K562 (cell line): ENCODE results near the gene SLCO6A1. TPM values are rescaled to one million over a fixed set of nuclear protein-coding genes. Genes with fewer than 3 reads are reported as not detected.
"Not testable (repeated sequence)": the region's sequence is repeated elsewhere in the genome, so short reads cannot be mapped to it uniquely, and the experiment has no call there.

Experiments used
- ATAC-seq: fragments of 200-7000 bp; cut with Tn5 transposase; 3 replicates; pipeline ENCODE4 v1.9.1; 2020; ENCODE audit warnings: moderate library complexity
- BruUV-seq: library from RNA; stranded (reverse); fragments of 400-500 nt; replicated peaks from 2 replicates; lab custom pipeline; 2021; lab: Mats Ljungman, UMichigan
- CTCF ChIA-PET: fragments of 300-600 bp; formaldehyde crosslinking; extraction: SDS; loops from one replicate; lab custom pipeline; 2021; ENCODE audit warnings: low intra/inter-chr PET ratio; lab: Yijun Ruan, JAX
- POLR2A ChIA-PET: fragments of 300-600, 350-650 bp; sonication (Branson Sonifier 250); formaldehyde crosslinking; extraction: SDS; loops from one replicate; lab custom pipeline; 2021; ENCODE audit warnings: antibody characterized with exemption, inconsistent platforms; lab: Yijun Ruan, JAX
- DNase-seq, 4 experiments: peaks; one replicate each; pipeline versions ENCODE4 v3.0.0 to v3.0.0-alpha.2; 2011 to 2018; ENCODE audit warnings: low spot score in 3 of 4, mixed read lengths in 3 of 4; ENCODE audit errors: extremely low read depth in 1 of 4
- FAIRE-seq: peaks from 2 replicates; lab custom pipeline; 2011; peaks lifted over from hg19 to GRCh38; lab: Jason Lieb, UNC
- H2AFZ ChIP-seq: 2 replicates; pipeline ENCODE4 v1.6.0; 2011; ENCODE audit warnings: low read depth, low read length, control low read depth, inconsistent platforms
- H3K27ac ChIP-seq: fragments of 200-600 bp; 3 replicates; pipeline ENCODE4 v1.8.0; 2011; ENCODE audit warnings: low read depth, mild to moderate bottlenecking, control low read depth, inconsistent platforms, low read length, moderate library complexity, mixed read lengths; ENCODE audit errors: extremely low read depth
- H3K27me3 ChIP-seq, 2 experiments: fragments of 300-600 bp in 1 of 2; 2 replicates in 1 of 2; 3 replicates in 1 of 2; pipeline versions ENCODE4 v1.6.0 to v1.8.0; 2011; ENCODE audit warnings: inconsistent platforms in 2 of 2, low read length in 2 of 2, mild to moderate bottlenecking in 1 of 2, mixed read lengths in 1 of 2, moderate library complexity in 1 of 2; ENCODE audit not compliant: control insufficient read depth in 2 of 2, insufficient read depth in 2 of 2
- H3K36me3 ChIP-seq: fragments of 300-600 bp; 3 replicates; pipeline ENCODE4 v1.8.0; 2011; ENCODE audit warnings: mild to moderate bottlenecking, low read length, inconsistent platforms; ENCODE audit not compliant: control insufficient read depth, insufficient read depth
- H3K4me1 ChIP-seq, 2 experiments: fragments of 200-600 bp in 1 of 2; replicated peaks in 1 of 2; 2 replicates in 1 of 2; 3 replicates in 1 of 2; pipeline versions ENCODE4 v1.5.1 to v1.8.0; 2011; ENCODE audit warnings: inconsistent platforms in 2 of 2, low read length in 2 of 2, mild to moderate bottlenecking in 1 of 2, mixed read lengths in 1 of 2, moderate library complexity in 1 of 2; ENCODE audit not compliant: control insufficient read depth in 2 of 2, insufficient read depth in 2 of 2
- H3K4me2 ChIP-seq: 2 replicates; pipeline ENCODE4 v1.6.1; 2011; ENCODE audit warnings: low read length, control low read depth, inconsistent platforms, mixed read lengths; ENCODE audit not compliant: insufficient read depth
- H3K4me3 ChIP-seq: fragments of 200-600 bp; sonication (generic), shearing (Covaris generic); 2 replicates; pipeline ENCODE4 v1.5.1; 2016; ENCODE audit warnings: control low read depth, inconsistent platforms
- H3K79me2 ChIP-seq: fragments of 200-600 bp; 3 replicates; pipeline ENCODE4 v1.8.0; 2011; ENCODE audit warnings: low read length, inconsistent platforms; ENCODE audit not compliant: control insufficient read depth, insufficient read depth
- H3K9ac ChIP-seq, 2 experiments: 2 replicates each; pipeline versions ENCODE4 v1.6.0 to v1.6.1; 2011; ENCODE audit warnings: low read depth in 2 of 2, low read length in 2 of 2, control low read depth in 1 of 2, inconsistent platforms in 1 of 2, mild to moderate bottlenecking in 1 of 2, mixed read lengths in 1 of 2; ENCODE audit not compliant: insufficient read depth in 1 of 2
- H3K9me1 ChIP-seq: one replicate; pipeline ENCODE4 v1.6.0; 2011; ENCODE audit warnings: inconsistent platforms, mild to moderate bottlenecking, low read length, moderate library complexity; ENCODE audit not compliant: control insufficient read depth, insufficient read depth
- H3K9me3 ChIP-seq: replicated peaks from 2 replicates; pipeline ENCODE4 v1.5.1; 2011; ENCODE audit warnings: low read depth, low read length, inconsistent platforms; ENCODE audit not compliant: control insufficient read depth, insufficient read depth
- H4K20me1 ChIP-seq: replicated peaks from 2 replicates; pipeline ENCODE4 v1.6.1; 2011; ENCODE audit warnings: low read length, inconsistent platforms, mixed read lengths; ENCODE audit not compliant: control insufficient read depth, insufficient read depth
- ILK ChIP-seq: fragments of 450-650 bp; IDR thresholded peaks from 2 replicates; pipeline ENCODE4 v1.6.1; 2016; ENCODE audit warnings: missing genetic modification characterization, low read depth, mild to moderate bottlenecking, missing compliant biosample characterization, moderate library complexity, borderline replicate concordance
- IRF2 ChIP-seq: sonication (generic); formaldehyde crosslinking; IDR thresholded peaks from 2 replicates; pipeline ENCODE4 v1.8.1; 2022; ENCODE audit warnings: mild to moderate bottlenecking, missing genetic modification reagents
- KLF16 ChIP-seq: IDR thresholded peaks from 2 replicates; pipeline ENCODE4 v1.6.1; 2016; ENCODE audit warnings: antibody characterized with exemption
- MAFF ChIP-seq: IDR thresholded peaks from 2 replicates; pipeline ENCODE4 v1.6.1; 2012; ENCODE audit warnings: low read length, improper control_type of control experiment
- SMAD4 ChIP-seq: fragments of 250-450 bp; sonication (Bioruptor Pico); conservative IDR thresholded peaks from 2 replicates; pipeline ENCODE4 v1.8.0; 2021; ENCODE audit warnings: inconsistent platforms, mild to moderate bottlenecking, moderate library complexity
- TEAD4 ChIP-seq, 2 experiments: sonication (generic) in 1 of 2; formaldehyde crosslinking in 1 of 2; IDR thresholded peaks; 2 replicates each; pipeline versions ENCODE4 v1.6.1 to v1.8.0; 2012 to 2022; ENCODE audit warnings: borderline replicate concordance in 1 of 2, inconsistent platforms in 1 of 2, low read length in 1 of 2, mild to moderate bottlenecking in 1 of 2, missing genetic modification reagents in 1 of 2
- ZNF212 ChIP-seq: fragments of 450-650 bp; formaldehyde crosslinking; IDR thresholded peaks from 2 replicates; pipeline ENCODE4 v1.4.0; 2020; ENCODE audit warnings: mild to moderate bottlenecking
- WGBS: fragments of 100-300 bp; shearing (Covaris generic); methylation state at CpG from one replicate; pipeline ENCODE4 v1.1.6; 2016; ENCODE audit warnings: low coverage, mixed read lengths; ENCODE audit not compliant: insufficient coverage; ENCODE audit errors: missing lambda C conversion rate; 5-methylcytosine and 5-hydroxymethylcytosine counted together
- in situ Hi-C: fragments of 300-500 bp; cut with MboI; formaldehyde crosslinking; loops from 4 replicates; pipeline ENCODE4 v1.15.0; 2018; ENCODE audit warnings: inconsistent platforms, mixed read lengths
- intact Hi-C: fragments of 100-400 bp; cut with micrococcal nuclease; formaldehyde crosslinking; loops from 2 replicates; pipeline ENCODE4 v1.14.2; 2022
- polyA plus RNA-seq, 8 experiments: library from polyadenylated mRNA; depleted of rRNA in 4 of 8; stranded (reverse) in 5 of 8; unstranded in 3 of 8; fragments of >200 nt; fragmentation: Nextera tagmentation in 2 of 8; fragmentation: Illumina TruSeq in 1 of 8; extraction: Ambion mirVana in 2 of 8; extraction: Trizol in 1 of 8; gene quantifications; 2 replicates each; pipeline versions ENCODE4 v1.2.1 to v1.2.3, GENCODE V29; 2011 to 2014; ENCODE audit warnings: inconsistent platforms in 1 of 8, missing spikeins in 1 of 8
- total RNA-seq, 7 experiments: library from RNA; depleted of rRNA in 6 of 7; stranded (reverse); fragments of >200 nt in 6 of 7; fragmentation: Illumina TruSeq in 2 of 7; extraction: Trizol in 2 of 7; gene quantifications; 2 replicates each; pipeline versions ENCODE4 v1.2.1 to v1.2.3, GENCODE V29; 2011 to 2021; ENCODE audit warnings: low replicate concordance in 1 of 7
- TF ChIP-seq, protein P1 (sequence below): IDR thresholded peaks from 2 replicates; pipeline ENCODE4 v1.6.1; 2011; ENCODE audit warnings: borderline replicate concordance, low read depth, mild to moderate bottlenecking, moderate library complexity, low read length; ENCODE audit not compliant: insufficient read depth, poor library complexity, severe bottlenecking
- TF ChIP-seq, protein P2 (sequence below): fragments of 250-450 bp; sonication (Bioruptor Pico); IDR thresholded peaks from 2 replicates; pipeline ENCODE4 v1.4.0; 2020

The SLCO6A1 gene
- total and polyA plus RNA-seq, 9 of the 15 experiments (the other 6 are each of a cell fraction or from before 2014, with no cell fraction given), result 0.04 to 0.20 (median 0.11) TPM; not detected in 6

DNA sequence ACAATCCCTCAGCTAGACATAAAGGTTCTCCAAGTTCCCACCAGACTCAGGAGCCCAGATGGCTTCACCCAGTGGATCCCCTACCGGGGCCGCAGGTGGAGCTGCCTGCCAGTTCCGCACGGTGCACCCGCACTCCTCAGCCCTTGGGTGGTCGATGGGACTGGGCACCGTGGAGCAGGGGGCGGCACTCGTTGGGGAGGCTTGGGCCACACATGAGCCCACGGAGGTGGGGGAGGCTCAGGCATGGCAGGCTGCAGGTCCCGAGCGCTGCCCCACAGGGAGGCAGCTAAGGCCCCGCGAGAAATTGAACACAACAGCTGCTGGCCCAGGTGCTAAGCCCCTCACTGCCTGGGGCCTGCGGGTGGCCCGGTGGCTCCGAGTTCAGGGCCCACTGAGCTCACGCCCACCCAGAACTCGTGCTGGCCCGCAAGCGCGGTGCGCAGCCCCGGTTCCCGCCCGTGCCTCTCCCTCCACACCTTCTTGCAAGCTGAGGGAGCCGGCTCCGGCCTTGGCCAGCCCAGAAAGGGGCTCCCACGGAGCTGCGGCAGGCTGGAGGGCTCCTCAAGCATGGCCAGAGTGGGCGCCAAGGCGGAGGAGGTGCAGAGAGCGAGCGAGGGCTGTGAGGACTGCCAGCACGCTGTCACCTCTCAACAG is 7.4 kb downstream of the SLCO6A1 start:
- intact Hi-C loops, H3K79me2 ChIP-seq, H3K27me3 ChIP-seq, ATAC-seq, H2AFZ ChIP-seq, H3K9ac ChIP-seq, H3K9me3 ChIP-seq, in situ Hi-C loops, H3K4me3 ChIP-seq, H3K36me3 ChIP-seq, CTCF ChIA-PET, H3K4me2 ChIP-seq, FAIRE-seq, BruUV-seq, H3K27ac ChIP-seq, H4K20me1 ChIP-seq, DNase-seq, H3K4me1 ChIP-seq, POLR2A ChIA-PET, H3K9me1 ChIP-seq: not testable (repeated sequence)
- WGBS, result 2% methylated on average over 18 of the region's 35 CpGs

DNA sequence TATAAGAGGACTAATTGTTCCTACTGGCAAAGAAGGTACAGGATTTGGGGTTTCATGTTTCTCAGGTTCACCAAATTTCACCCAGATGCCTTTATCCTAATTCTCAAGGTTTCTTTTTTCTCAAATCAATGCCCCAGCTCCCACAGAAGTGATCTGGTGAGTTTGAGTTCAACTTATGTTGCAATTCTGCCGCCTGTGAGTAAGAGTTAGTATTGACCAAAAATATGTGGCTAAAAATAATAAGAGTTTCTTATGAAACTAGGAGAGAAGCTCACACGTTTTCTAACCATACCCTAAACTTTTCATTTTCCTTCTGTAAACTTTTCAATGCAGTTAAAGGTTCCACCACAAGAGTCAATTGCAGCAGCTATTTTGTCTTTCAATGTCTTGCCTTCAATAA is 15.1 kb downstream of the SLCO6A1 start:
- TF ChIP-seq ILK (tag) (no peak), ZNF212 (CRISPR knock-in tag) (no peak), KLF16 (no peak), IRF2 (CRISPR knock-in tag) (no peak), SMAD4 (CRISPR knock-in tag) (no peak), TEAD4 (IDR thresholded peaks at IDR 0.05; ENCODE audit: low read length) (no peak), TEAD4 (CRISPR knock-in tag; IDR thresholded peaks at IDR 0.05; ENCODE audit: borderline replicate concordance) (no peak), MAFF (no peak)
- TF ChIP-seq, protein P1, sequence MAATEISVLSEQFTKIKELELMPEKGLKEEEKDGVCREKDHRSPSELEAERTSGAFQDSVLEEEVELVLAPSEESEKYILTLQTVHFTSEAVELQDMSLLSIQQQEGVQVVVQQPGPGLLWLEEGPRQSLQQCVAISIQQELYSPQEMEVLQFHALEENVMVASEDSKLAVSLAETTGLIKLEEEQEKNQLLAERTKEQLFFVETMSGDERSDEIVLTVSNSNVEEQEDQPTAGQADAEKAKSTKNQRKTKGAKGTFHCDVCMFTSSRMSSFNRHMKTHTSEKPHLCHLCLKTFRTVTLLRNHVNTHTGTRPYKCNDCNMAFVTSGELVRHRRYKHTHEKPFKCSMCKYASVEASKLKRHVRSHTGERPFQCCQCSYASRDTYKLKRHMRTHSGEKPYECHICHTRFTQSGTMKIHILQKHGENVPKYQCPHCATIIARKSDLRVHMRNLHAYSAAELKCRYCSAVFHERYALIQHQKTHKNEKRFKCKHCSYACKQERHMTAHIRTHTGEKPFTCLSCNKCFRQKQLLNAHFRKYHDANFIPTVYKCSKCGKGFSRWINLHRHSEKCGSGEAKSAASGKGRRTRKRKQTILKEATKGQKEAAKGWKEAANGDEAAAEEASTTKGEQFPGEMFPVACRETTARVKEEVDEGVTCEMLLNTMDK, result no peak
- TF ChIP-seq, protein P2, sequence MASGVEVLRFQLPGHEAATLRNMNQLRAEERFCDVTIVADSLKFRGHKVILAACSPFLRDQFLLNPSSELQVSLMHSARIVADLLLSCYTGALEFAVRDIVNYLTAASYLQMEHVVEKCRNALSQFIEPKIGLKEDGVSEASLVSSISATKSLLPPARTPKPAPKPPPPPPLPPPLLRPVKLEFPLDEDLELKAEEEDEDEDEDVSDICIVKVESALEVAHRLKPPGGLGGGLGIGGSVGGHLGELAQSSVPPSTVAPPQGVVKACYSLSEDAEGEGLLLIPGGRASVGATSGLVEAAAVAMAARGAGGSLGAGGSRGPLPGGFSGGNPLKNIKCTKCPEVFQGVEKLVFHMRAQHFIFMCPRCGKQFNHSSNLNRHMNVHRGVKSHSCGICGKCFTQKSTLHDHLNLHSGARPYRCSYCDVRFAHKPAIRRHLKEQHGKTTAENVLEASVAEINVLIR (CRISPR knock-in tag), result no peak
- Histone ChIP-seq H3K9me1 (no peaks in the 10 kb centered on the region), H3K27me3 (no peaks in the 10 kb centered on the region), H4K20me1 (no peaks in the 10 kb centered on the region), H3K9me3 (no peaks in the 10 kb centered on the region), H3K4me2 (no peak overlapping the region), H3K27ac (no peak overlapping the region), H3K4me3 (no peak overlapping the region), H3K9ac (no peak overlapping the region), H3K4me1 (no peaks in the 10 kb centered on the region), H3K36me3 (no peaks in the 10 kb centered on the region), H3K79me2 (no peaks in the 10 kb centered on the region), H2AFZ (no peak overlapping the region)
- FAIRE-seq (no peak), DNase-seq (no peak), ATAC-seq (no peak)
- WGBS, result 0% methylated on average over 2 of the region's 2 CpGs
- intact Hi-C loops, result no loop called here
- BruUV-seq, result no TSS peak
- POLR2A ChIA-PET, result no interaction called here
- in situ Hi-C loops, result no loop called here
- CTCF ChIA-PET, result no interaction called here
